Karpas-422 (cell line): ENCODE results near the gene TBC1D22B. TPM values are rescaled to one million over a fixed set of nuclear protein-coding genes. Genes with fewer than 3 reads are reported as not detected.
"Not testable (repeated sequence)": the region's sequence is repeated elsewhere in the genome, so short reads cannot be mapped to it uniquely, and the experiment has no call there.

ENCODE experiments used
- DNase-seq: peaks from one replicate; pipeline ENCODE4 v3.0.0-alpha.2; 2015
- H2AFZ ChIP-seq: fragments of 200-600 bp; sonication (generic); 2 replicates; pipeline ENCODE4 v1.6.1; 2014; ENCODE audit warnings: antibody characterized with exemption, low read length, mixed read lengths
- H3K27ac ChIP-seq: fragments of 200-600 bp; sonication (generic); 2 replicates; pipeline ENCODE4 v1.5.1; 2014; ENCODE audit warnings: mild to moderate bottlenecking, low read length, moderate library complexity
- H3K27me3 ChIP-seq: fragments of 200-600 bp; sonication (generic); 2 replicates; pipeline ENCODE4 v1.6.1; 2014; ENCODE audit warnings: low read length, mixed read lengths
- H3K36me3 ChIP-seq: fragments of 200-600 bp; sonication (generic); 2 replicates; pipeline ENCODE4 v1.6.1; 2014; ENCODE audit warnings: low read length, mixed read lengths; ENCODE audit not compliant: insufficient read depth
- H3K4me1 ChIP-seq: fragments of 200-600 bp; sonication (generic); 2 replicates; pipeline ENCODE4 v1.6.1; 2014; ENCODE audit warnings: mild to moderate bottlenecking, low read length, mixed read lengths
- H3K4me2 ChIP-seq: fragments of 200-600 bp; sonication (generic); 2 replicates; pipeline ENCODE4 v1.6.1; 2014; ENCODE audit warnings: low read length, low read depth, mild to moderate bottlenecking; ENCODE audit not compliant: poor library complexity, severe bottlenecking
- H3K4me3 ChIP-seq: fragments of 200-600 bp; sonication (generic); 2 replicates; pipeline ENCODE4 v1.5.1; 2014; ENCODE audit warnings: mild to moderate bottlenecking, antibody characterized with exemption, low read length, mixed read lengths
- H3K79me2 ChIP-seq: fragments of 200-600 bp; sonication (generic); 2 replicates; pipeline ENCODE4 v1.6.1; 2014; ENCODE audit warnings: mild to moderate bottlenecking, low read length, mixed read lengths
- H3K9ac ChIP-seq: fragments of 200-600 bp; sonication (generic); 2 replicates; pipeline ENCODE4 v1.6.0; 2014; ENCODE audit warnings: low read length
- H3K9me2 ChIP-seq: fragments of 200-600 bp; sonication (generic), shearing (Covaris generic); replicated peaks from 2 replicates; pipeline ENCODE4 v1.6.0; 2014; ENCODE audit warnings: mild to moderate bottlenecking, low read length, moderate library complexity; ENCODE audit not compliant: insufficient read depth
- H3K9me3 ChIP-seq: fragments of 300-700, 200-600 bp; sonication (generic); 2 replicates; pipeline ENCODE4 v1.6.1; 2014; ENCODE audit warnings: low read length, mixed read lengths
- H4K20me1 ChIP-seq: fragments of 200-600 bp; sonication (generic); 2 replicates; pipeline ENCODE4 v1.6.1; 2014; ENCODE audit warnings: mild to moderate bottlenecking, antibody characterized with exemption, low read length, low read depth; ENCODE audit not compliant: insufficient read depth
- total RNA-seq: library from RNA; depleted of rRNA; stranded (reverse); fragments of >200 nt; shearing (Covaris generic); gene quantifications from 2 replicates; pipeline ENCODE4 v1.2.3, GENCODE V29; 2014; ENCODE audit warnings: low replicate concordance

The TBC1D22B gene
- total RNA-seq, 1 experiment from 2014 or later, result 9.2 TPM

DNA sequence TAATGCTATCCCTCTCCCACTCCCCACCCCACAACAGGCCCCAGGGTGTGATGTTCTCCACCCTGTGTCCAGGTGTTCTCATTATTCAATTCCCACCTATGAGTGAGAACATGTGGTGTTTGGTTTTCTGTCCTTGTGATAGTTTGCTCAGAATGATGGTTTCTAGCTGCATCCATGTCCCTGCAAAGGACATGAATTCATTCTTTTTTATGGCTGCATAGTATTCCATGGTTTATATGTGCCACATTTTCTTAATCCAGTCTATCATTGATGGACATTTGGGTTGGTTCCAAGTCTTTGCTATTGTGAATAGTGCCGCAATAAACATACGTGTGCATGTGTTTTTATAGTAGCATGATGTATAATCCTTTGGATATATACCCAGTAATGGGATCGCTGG, 80.7 kb downstream of the TBC1D22B start:
- not testable (repeated sequence) for H2AFZ ChIP-seq, H3K4me3 ChIP-seq, H3K4me1 ChIP-seq, H3K9ac ChIP-seq, H3K36me3 ChIP-seq, H3K9me3 ChIP-seq, H3K9me2 ChIP-seq, DNase-seq, H3K27me3 ChIP-seq, H4K20me1 ChIP-seq, H3K79me2 ChIP-seq, H3K4me2 ChIP-seq, H3K27ac ChIP-seq

DNA sequence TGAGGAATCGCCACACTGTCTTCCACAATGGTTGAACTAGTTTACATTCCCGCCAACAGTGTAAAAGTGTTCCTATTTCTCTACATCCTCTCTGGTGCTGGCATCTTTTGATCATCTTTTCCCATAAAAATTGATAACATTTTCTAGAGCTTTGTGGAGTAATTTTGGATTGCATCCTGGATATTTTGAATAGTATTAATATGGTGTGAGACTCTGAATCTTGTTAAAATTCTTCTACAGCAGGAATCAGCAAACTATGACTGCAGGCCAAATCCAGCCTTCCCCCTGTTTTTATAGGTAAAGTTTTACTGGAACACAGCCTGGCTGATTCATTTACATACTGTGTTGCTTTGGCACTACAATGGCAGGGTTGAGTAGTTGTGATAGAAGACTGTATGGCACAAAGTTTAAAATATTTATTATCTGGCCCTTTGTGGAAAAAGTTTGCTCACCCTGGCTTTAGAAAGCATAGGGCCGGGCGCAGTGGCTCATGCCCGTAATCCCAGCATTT, 81.2 kb downstream of the TBC1D22B start:
- Histone ChIP-seq H3K4me3 (no peak overlapping the region), H3K9ac (no peak overlapping the region), H3K36me3 (no peaks in the 10 kb centered on the region), H3K79me2 (no peaks in the 10 kb centered on the region), H4K20me1 (no peaks in the 10 kb centered on the region), H3K9me2 (no peaks in the 10 kb centered on the region), H3K27me3 (no peaks in the 10 kb centered on the region), H2AFZ (no peak overlapping the region), H3K27ac (no peak overlapping the region), H3K4me1 (no peaks in the 10 kb centered on the region), H3K9me3 (no peaks in the 10 kb centered on the region), H3K4me2 (no peak overlapping the region)
- DNase-seq, result no peak

DNA sequence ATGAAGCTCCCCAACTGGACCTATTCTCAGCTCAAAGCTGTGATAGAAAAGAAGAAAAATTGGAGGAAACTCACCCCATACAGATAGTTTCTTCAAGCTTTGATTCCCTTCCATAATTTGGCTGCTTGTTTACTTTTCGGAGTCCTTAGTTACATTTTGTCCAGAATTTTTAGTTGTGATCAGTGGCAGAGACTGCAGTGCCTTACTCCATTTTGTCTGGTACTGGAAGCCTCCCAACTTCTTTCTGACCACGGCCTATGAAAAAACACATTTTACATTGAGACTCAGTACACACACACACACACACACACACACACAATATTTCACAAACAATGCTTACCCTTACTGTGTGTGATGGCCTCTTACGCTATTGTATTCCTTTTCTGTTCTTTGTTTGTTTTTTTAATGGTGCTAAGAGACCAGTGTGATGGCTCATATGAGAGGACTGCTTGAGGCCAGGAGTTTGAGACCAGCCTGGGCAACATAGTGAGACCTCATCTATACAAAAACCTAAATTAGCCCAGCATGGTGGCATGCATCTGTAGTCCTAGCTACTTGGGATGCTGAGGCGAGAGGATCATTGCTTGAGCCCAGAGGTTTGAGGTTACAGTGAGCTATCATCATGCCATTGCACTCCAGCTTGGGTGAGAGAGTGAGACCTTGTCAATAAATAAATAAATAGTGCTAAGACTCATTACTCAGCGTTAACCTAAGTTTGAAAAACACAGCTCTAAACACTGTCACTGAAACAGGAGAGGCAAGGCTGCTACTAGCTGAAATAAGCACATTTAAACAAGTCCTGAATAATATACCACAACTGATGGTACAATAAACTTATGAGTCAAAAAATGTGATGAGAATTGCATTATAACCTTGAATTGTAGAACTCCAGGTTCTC, 82.4 kb downstream of the TBC1D22B start:
- H3K9me2 ChIP-seq, result no peaks in the 10 kb centered on the region
- no peak for DNase-seq
- H2AFZ ChIP-seq, result no peak overlapping the region

DNA sequence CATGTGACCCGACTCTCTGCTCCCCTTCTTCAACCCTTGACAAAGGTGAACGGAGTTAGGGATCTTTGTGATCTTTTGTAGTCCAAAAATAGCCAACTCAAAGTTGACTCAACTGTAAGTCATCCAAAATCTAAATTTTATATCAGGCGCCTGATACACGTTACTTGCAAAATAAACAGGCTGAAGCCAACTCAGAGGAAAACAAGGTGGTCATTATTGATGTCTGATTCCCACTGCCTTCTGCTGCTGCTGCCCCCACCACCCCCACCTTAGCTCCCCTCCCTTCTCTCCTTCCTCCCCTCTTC, 83.0 kb downstream of the TBC1D22B start:
- Histone ChIP-seq H4K20me1 (no peaks in the 10 kb centered on the region), H3K9me2 (no peaks in the 10 kb centered on the region), H3K4me1 (no peaks in the 10 kb centered on the region), H2AFZ (no peak overlapping the region), H3K79me2 (no peaks in the 10 kb centered on the region), H3K27ac (no peak overlapping the region), H3K36me3 (no peaks in the 10 kb centered on the region), H3K27me3 (no peaks in the 10 kb centered on the region), H3K4me2 (no peak overlapping the region), H3K9me3 (no peaks in the 10 kb centered on the region), H3K9ac (no peak overlapping the region), H3K4me3 (no peak overlapping the region)
- DNase-seq, result no peak

More for the DNA sequence above, 82.4 kb downstream of the TBC1D22B start:
- Histone ChIP-seq H3K9me3 (no peaks in the 10 kb centered on the region), H3K27me3 (no peaks in the 10 kb centered on the region), H4K20me1 (no peaks in the 10 kb centered on the region), H3K4me2 (no peak overlapping the region), H3K27ac (no peak overlapping the region), H3K4me1 (no peaks in the 10 kb centered on the region), H3K9ac (no peak overlapping the region), H3K4me3 (no peak overlapping the region), H3K79me2 (no peaks in the 10 kb centered on the region), H3K36me3 (no peaks in the 10 kb centered on the region)

DNA sequence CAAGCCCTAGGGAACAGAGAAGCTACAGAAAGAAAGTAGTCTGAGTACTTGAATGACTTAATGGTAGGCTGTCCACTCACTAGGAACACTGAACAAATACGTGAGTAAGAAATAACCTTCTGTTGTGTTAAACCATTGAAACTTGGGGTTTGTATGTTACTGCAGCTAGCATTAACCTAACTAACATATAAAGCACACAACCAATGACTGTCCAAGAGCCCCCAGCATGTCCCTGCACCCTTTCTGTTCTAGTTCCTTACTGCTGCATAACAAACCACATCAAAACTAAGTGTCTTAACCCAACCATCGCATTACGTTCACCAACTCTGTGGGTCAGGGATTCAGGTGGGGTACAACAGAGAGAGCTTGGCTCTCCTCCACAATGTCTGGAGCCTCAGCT, 85.7 kb downstream of the TBC1D22B start:
- Histone ChIP-seq H3K9me2 (no peaks in the 10 kb centered on the region), H3K4me3 (no peak overlapping the region), H3K27ac (no peak overlapping the region)

DNA sequence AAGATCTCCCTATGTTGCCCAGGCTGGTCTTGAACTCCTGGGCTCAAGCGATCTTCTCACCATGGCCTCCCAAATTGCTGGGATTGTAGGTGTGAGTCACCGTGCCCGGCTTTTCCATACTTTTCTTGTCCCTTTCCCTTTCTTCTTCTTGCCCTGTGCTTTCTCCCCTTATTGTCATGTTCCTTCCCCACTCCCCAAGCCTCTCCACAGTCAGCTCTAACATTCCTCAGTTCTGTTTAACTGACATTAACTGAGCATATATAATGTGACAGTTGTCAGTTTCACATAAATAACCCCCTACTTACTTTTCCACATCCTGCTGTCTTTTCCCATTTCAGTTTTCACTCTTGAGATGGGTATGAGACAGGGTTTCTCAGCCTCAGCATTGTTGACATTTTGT, 86.7 kb downstream of the TBC1D22B start:
- Histone ChIP-seq H3K9me3 (no peaks in the 10 kb centered on the region), H4K20me1 (no peaks in the 10 kb centered on the region), H3K27ac (no peak overlapping the region), H3K9me2 (no peaks in the 10 kb centered on the region), H2AFZ (no peak overlapping the region), H3K4me2 (no peak overlapping the region), H3K79me2 (no peaks in the 10 kb centered on the region), H3K4me1 (no peaks in the 10 kb centered on the region), H3K9ac (no peak overlapping the region), H3K4me3 (no peak overlapping the region), H3K36me3 (no peaks in the 10 kb centered on the region), H3K27me3 (no peaks in the 10 kb centered on the region)
- DNase-seq, result no peak

More for the DNA sequence above, 85.7 kb downstream of the TBC1D22B start:
- Histone ChIP-seq H3K9ac (no peak overlapping the region), H3K79me2 (no peaks in the 10 kb centered on the region), H3K4me1 (no peaks in the 10 kb centered on the region), H3K36me3 (no peaks in the 10 kb centered on the region), H3K4me2 (no peak overlapping the region), H3K9me3 (no peaks in the 10 kb centered on the region), H3K27me3 (no peaks in the 10 kb centered on the region), H2AFZ (no peak overlapping the region), H4K20me1 (no peaks in the 10 kb centered on the region)
- no peak for DNase-seq

DNA sequence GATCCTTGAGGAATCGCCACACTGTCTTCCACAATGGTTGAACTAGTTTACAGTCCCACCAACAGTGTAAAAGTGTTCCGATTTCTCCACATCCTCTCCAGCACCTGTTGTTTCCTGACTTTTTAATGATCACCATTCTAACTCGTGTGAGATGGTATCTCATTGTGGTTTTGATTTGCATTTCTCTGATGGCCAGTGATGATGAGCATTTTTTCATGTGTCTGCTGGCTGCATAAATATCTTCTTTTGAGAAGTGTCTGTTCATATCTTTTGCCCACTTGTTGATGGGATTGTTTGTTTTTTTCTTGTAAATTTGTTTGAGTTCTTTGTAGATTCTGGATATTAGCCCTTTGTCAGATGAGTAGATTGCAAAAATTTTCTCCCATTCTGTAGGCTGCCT, 88.2 kb downstream of the TBC1D22B start:
- H3K36me3 ChIP-seq, H4K20me1 ChIP-seq, H3K27me3 ChIP-seq, H3K27ac ChIP-seq, H3K4me1 ChIP-seq, H2AFZ ChIP-seq, H3K9ac ChIP-seq, H3K9me3 ChIP-seq, DNase-seq, H3K4me2 ChIP-seq, H3K9me2 ChIP-seq, H3K4me3 ChIP-seq, H3K79me2 ChIP-seq: not testable (repeated sequence)

DNA sequence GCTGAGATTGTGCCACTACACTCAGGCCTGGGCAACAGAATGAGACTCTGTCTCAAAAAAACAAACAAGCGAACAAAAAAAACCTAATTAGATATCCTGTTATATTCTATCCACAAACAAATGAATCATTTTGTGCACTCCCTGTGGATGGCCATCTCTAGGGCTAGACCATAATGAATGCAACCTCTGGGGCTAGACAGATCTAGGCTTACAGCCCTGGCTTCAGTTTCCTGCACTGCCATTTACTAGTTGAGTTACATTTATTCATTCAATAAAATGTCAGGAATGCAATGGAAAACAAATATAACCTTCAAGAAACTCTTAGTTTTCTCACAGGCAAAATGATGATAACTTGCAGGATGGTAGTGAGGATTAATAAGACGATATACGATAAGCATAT, 89.6 kb downstream of the TBC1D22B start:
- Histone ChIP-seq H3K9ac (no peak overlapping the region), H4K20me1 (no peaks in the 10 kb centered on the region), H2AFZ (no peak overlapping the region), H3K27ac (no peak overlapping the region), H3K9me3 (no peaks in the 10 kb centered on the region), H3K4me2 (no peak overlapping the region), H3K36me3 (no peaks in the 10 kb centered on the region), H3K4me1 (no peaks in the 10 kb centered on the region), H3K27me3 (no peaks in the 10 kb centered on the region), H3K79me2 (no peaks in the 10 kb centered on the region), H3K9me2 (no peaks in the 10 kb centered on the region), H3K4me3 (no peak overlapping the region)
- DNase-seq, result no peak
